ENCODE measurements around the gene ARPC5. TPM values are rescaled to one million over a fixed set of nuclear protein-coding genes. Genes with fewer than 3 reads are reported as not detected.

The ARPC5 gene
- total and polyA plus RNA-seq, 10 of the 15 experiments (the other 5 are each of a cell fraction or from before 2014, with no cell fraction given) = 238 to 784 (median 309) TPM

DNA sequence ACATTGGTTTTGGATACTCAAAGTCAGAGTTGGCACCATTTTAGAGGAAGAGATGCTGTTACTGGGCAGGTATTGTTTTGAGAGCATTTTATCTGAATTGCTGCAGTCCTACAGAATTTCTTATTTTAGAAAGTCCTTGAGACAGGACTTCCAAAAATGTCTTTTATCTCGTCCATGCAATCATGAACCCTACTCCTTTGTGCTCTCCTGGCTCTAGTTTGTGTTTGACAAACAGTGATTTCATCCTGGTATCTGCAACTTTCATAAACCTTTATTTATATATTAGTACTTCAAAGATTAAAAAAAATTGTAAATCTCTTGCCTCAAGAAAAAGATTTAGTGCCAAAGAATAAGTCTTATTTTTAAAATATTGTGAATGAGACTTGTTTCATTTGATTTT, 4.6 kb upstream of the ARPC5 start (continued):
- TF ChIP-seq, protein P1, sequence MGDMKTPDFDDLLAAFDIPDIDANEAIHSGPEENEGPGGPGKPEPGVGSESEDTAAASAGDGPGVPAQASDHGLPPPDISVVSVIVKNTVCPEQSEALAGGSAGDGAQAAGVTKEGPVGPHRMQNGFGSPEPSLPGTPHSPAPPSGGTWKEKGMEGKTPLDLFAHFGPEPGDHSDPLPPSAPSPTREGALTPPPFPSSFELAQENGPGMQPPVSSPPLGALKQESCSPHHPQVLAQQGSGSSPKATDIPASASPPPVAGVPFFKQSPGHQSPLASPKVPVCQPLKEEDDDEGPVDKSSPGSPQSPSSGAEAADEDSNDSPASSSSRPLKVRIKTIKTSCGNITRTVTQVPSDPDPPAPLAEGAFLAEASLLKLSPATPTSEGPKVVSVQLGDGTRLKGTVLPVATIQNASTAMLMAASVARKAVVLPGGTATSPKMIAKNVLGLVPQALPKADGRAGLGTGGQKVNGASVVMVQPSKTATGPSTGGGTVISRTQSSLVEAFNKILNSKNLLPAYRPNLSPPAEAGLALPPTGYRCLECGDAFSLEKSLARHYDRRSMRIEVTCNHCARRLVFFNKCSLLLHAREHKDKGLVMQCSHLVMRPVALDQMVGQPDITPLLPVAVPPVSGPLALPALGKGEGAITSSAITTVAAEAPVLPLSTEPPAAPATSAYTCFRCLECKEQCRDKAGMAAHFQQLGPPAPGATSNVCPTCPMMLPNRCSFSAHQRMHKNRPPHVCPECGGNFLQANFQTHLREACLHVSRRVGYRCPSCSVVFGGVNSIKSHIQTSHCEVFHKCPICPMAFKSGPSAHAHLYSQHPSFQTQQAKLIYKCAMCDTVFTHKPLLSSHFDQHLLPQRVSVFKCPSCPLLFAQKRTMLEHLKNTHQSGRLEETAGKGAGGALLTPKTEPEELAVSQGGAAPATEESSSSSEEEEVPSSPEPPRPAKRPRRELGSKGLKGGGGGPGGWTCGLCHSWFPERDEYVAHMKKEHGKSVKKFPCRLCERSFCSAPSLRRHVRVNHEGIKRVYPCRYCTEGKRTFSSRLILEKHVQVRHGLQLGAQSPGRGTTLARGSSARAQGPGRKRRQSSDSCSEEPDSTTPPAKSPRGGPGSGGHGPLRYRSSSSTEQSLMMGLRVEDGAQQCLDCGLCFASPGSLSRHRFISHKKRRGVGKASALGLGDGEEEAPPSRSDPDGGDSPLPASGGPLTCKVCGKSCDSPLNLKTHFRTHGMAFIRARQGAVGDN (IDR thresholded peaks at IDR 0.05) = no peak
- TF ChIP-seq GABPA (IDR thresholded peaks at IDR 0.05; ENCODE audit: low read depth) = no peak

DNA sequence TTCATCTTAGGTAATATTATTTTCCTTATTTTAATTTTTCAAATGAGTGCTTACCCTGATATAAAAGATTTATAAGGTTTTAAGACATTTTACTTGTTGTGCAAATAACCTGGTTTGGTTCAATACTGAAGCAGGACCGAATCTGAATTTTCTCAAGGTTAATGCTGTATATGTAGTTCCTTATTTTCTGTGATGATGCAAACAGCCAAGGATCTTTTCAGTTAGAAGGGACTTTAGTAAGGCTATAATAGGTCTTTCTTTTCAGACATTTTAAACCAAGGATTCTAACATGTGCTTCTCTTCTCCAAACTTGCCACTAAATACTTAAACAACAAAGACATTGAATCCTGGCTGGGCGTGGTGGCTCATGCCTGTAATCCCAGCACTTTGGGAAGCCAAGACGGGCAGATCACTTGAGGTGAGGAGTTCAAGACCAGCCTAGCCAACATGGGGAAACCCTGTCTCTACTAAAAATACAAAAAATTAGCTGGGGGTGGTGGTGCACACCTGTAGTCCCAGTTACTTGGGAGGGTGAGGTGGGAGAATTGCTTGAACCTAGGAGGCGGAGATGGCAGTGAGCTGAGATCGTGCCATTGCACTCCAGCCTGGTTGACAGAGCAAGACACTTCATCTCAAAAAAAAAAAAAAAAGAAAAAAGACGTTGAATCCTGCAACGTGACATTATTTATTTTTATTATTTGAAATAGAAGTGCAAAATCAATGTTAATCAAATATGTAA, 3.2 kb upstream of the ARPC5 start:
- ChIA-PET CTCF (interaction anchor here (0.9 to 2.3 kb wide), 5 partner anchors 13 to 46 kb away, joined by 3 to 11 read pairs (median 4); partner anchors contain the start of gene APOBEC4), RAD21 (ENCODE audit: unreplicated experiment) (interaction anchor here (1.2 to 2.3 kb wide), 5 partner anchors 8 to 29 kb away, joined by 3 to 14 read pairs (median 4); partner anchors contain the start of gene APOBEC4), POLR2A (interaction anchor here (0.7 to 1.7 kb wide), 2 partner anchors 9 to 255 kb away, joined by 3 to 7 read pairs; no protein-coding TSS in a partner anchor), SMC1A (ENCODE audit: uncharacterized antibody, unreplicated experiment) (interaction anchor here (0.6 to 2.4 kb wide), 9 partner anchors 8 to 277 kb away, joined by 4 to 25 read pairs (median 5); partner anchors contain the start of gene APOBEC4)
- DNase-seq (ENCODE audit: low read depth, low spot score) (no peak), ATAC-seq (no peak), FAIRE-seq (no peak)
- H3K9me3 ChIP-seq (replicated peaks; ENCODE audit: control insufficient read depth, insufficient read depth, low read length) = no peaks in the 10 kb centered on the region
- no peaks in the 10 kb centered on the region for H4K20me1 ChIP-seq (ENCODE audit: control insufficient read depth, insufficient read depth)
- no TSS peak for BruUV-seq (replicated peaks)
- H3K4me3 ChIP-seq = no peak overlapping the region
- H3K4me1 ChIP-seq (ENCODE audit: control insufficient read depth, insufficient read depth, low read length) = peaks cover 3% of the 10 kb centered on the region; the same call in 1 of the 2 replicates
- in situ Hi-C loops (cut with MboI) = no loop called here
- TF ChIP-seq, protein P2, sequence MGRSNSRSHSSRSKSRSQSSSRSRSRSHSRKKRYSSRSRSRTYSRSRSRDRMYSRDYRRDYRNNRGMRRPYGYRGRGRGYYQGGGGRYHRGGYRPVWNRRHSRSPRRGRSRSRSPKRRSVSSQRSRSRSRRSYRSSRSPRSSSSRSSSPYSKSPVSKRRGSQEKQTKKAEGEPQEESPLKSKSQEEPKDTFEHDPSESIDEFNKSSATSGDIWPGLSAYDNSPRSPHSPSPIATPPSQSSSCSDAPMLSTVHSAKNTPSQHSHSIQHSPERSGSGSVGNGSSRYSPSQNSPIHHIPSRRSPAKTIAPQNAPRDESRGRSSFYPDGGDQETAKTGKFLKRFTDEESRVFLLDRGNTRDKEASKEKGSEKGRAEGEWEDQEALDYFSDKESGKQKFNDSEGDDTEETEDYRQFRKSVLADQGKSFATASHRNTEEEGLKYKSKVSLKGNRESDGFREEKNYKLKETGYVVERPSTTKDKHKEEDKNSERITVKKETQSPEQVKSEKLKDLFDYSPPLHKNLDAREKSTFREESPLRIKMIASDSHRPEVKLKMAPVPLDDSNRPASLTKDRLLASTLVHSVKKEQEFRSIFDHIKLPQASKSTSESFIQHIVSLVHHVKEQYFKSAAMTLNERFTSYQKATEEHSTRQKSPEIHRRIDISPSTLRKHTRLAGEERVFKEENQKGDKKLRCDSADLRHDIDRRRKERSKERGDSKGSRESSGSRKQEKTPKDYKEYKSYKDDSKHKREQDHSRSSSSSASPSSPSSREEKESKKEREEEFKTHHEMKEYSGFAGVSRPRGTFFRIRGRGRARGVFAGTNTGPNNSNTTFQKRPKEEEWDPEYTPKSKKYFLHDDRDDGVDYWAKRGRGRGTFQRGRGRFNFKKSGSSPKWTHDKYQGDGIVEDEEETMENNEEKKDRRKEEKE (IDR thresholded peaks at IDR 0.05) = no peak
- no peak for TF ChIP-seq SP1 (IDR thresholded peaks at IDR 0.05; ENCODE audit: low read depth, low read length)
- TF ChIP-seq MLLT1 (IDR thresholded peaks at IDR 0.05) = peak; percentile 77
- no peak for TF ChIP-seq SREBF1 (IDR thresholded peaks at IDR 0.05; ENCODE audit: low read length)
- TF ChIP-seq PRDM15 (CRISPR knock-in tag; IDR thresholded peaks at IDR 0.05) = no peak
- intact Hi-C loops (cut with micrococcal nuclease; ENCODE audit: unreplicated experiment) = loop anchor here (5.0 kb wide), 1 partner anchor 273 kb away; no protein-coding TSS in a partner anchor
- no peaks in the 10 kb centered on the region for H3K36me3 ChIP-seq (ENCODE audit: control insufficient read depth in 2 of 2, insufficient read depth in 2 of 2, low read length in 1 of 2)
- H3K4me2 ChIP-seq (ENCODE audit: control insufficient read depth, insufficient read depth) = peak overlapping the region; percentile 4; the same call in 1 of the 2 replicates
- H3K9ac ChIP-seq (ENCODE audit: control insufficient read depth, insufficient read depth, low read length) = no peak overlapping the region
- H3K79me2 ChIP-seq (ENCODE audit: control insufficient read depth, insufficient read depth, low read length) = peaks cover 28% of the 10 kb centered on the region
- no peak overlapping the region for H3K27ac ChIP-seq (ENCODE audit: control insufficient read depth, insufficient read depth)
- no peak overlapping the region for H2AFZ ChIP-seq (ENCODE audit: control insufficient read depth, low read depth, low read length)
- H3K27me3 ChIP-seq (replicated peaks in 1 of 2; ENCODE audit: control insufficient read depth in 2 of 2, insufficient read depth in 2 of 2, low read length in 1 of 2) = no peaks in the 10 kb centered on the region
- 64% methylated on average over 6 of the region's 7 CpGs for WGBS (ENCODE audit: insufficient coverage, insufficient replicate concordance, low lambda C conversion rate, missing lambda C conversion rate)

All from GM12878 (cell line).